ENCODE data around the gene KCNG2.

Gene KCNG2

GRCh38 chr18:79905389-79905911 lies 107.7 kb downstream of the KCNG2 start:
- TF ChIP-seq CTCF (IDR thresholded peaks at IDR 0.05), result no peak
- no peaks in the 10 kb centered on the region for H3K27me3 ChIP-seq
- no peaks in the 10 kb centered on the region for H3K9me3 ChIP-seq
- peaks cover 26% of the 10 kb centered on the region for H3K36me3 ChIP-seq
- no peaks in the 10 kb centered on the region for H3K4me1 ChIP-seq (ENCODE audit: control insufficient read depth in 1 of 2, insufficient read depth in 1 of 2, low read depth in 1 of 2, low read length in 1 of 2)
- H3K4me3 ChIP-seq (ENCODE audit: low read depth in 1 of 2, low read length in 1 of 2), result no peak overlapping the region
- no peak overlapping the region for H3K27ac ChIP-seq

- H3K4me1 ChIP-seq (ENCODE audit: control insufficient read depth in 1 of 2, insufficient read depth in 1 of 2, low read depth in 1 of 2, low read length in 1 of 2), result no peaks in the 10 kb centered on the region
- no peaks in the 10 kb centered on the region for H3K9me3 ChIP-seq
- H3K4me3 ChIP-seq (ENCODE audit: low read depth in 1 of 2, low read length in 1 of 2), result no peak overlapping the region
- H3K36me3 ChIP-seq, result peaks cover 26% of the 10 kb centered on the region
- H3K27me3 ChIP-seq, result no peaks in the 10 kb centered on the region
- no peak for TF ChIP-seq CTCF (IDR thresholded peaks at IDR 0.05)
- no peak overlapping the region for H3K27ac ChIP-seq
Measured at GRCh38 chr18:79905993-79906392, 108.3 kb downstream of the KCNG2 start.

- no peak overlapping the region for H3K4me3 ChIP-seq (ENCODE audit: low read depth in 1 of 2, low read length in 1 of 2)
- no peak for TF ChIP-seq CTCF (IDR thresholded peaks at IDR 0.05)
- no peak overlapping the region for H3K27ac ChIP-seq
- no peaks in the 10 kb centered on the region for H3K9me3 ChIP-seq
- no peaks in the 10 kb centered on the region for H3K27me3 ChIP-seq
- H3K4me1 ChIP-seq (ENCODE audit: control insufficient read depth in 1 of 2, insufficient read depth in 1 of 2, low read depth in 1 of 2, low read length in 1 of 2), result no peaks in the 10 kb centered on the region
- peaks cover 24% of the 10 kb centered on the region for H3K36me3 ChIP-seq
Measured at GRCh38 chr18:79906706-79907105, 109.0 kb downstream of the KCNG2 start.

GRCh38 chr18:79910563-79911343 lies 113.0 kb downstream of the KCNG2 start:
- Histone ChIP-seq H3K9me3 (peaks cover 5% of the 10 kb centered on the region), H3K36me3 (peaks cover 26% of the 10 kb centered on the region), H3K4me3 (ENCODE audit: low read depth in 1 of 2, low read length in 1 of 2) (no peak overlapping the region), H3K4me1 (ENCODE audit: control insufficient read depth in 1 of 2, insufficient read depth in 1 of 2, low read depth in 1 of 2, low read length in 1 of 2) (no peaks in the 10 kb centered on the region), H3K27ac (no peak overlapping the region), H3K27me3 (no peaks in the 10 kb centered on the region)
- no peak for TF ChIP-seq CTCF (IDR thresholded peaks at IDR 0.05)

- TF ChIP-seq CTCF (IDR thresholded peaks at IDR 0.05), result no peak
- peaks cover 30% of the 10 kb centered on the region for H3K36me3 ChIP-seq
- H3K9me3 ChIP-seq, result peaks cover 5% of the 10 kb centered on the region
- H3K4me1 ChIP-seq (ENCODE audit: control insufficient read depth in 1 of 2, insufficient read depth in 1 of 2, low read depth in 1 of 2, low read length in 1 of 2), result no peaks in the 10 kb centered on the region
- no peak overlapping the region for H3K4me3 ChIP-seq (ENCODE audit: low read depth in 1 of 2, low read length in 1 of 2)
- no peaks in the 10 kb centered on the region for H3K27me3 ChIP-seq
- no peak overlapping the region for H3K27ac ChIP-seq
Measured at GRCh38 chr18:79911344-79912270, 113.9 kb downstream of the KCNG2 start.

Data from neutrophil (primary cell).